ENCODE measurements around the gene UBXN1.
A peak's percentile ranks its signal among the peaks of the same experiment; 100 is the strongest.

The UBXN1 gene

GRCh38 chr11:62645946-62646824, 32.7 kb downstream of the UBXN1 start, which contains the start of gene GANAB:
GANAB (minus strand) TSS chr11:62646613; CDS start chr11:62646599, 14 bp downstream.
- peak; percentile 99 for DNase-seq (ENCODE audit: low spot score)

- DNase-seq (ENCODE audit: low spot score), result no peak
Observed at GRCh38 chr11:62645671-62645945, 33.3 kb downstream of the UBXN1 start.

GRCh38 chr11:62644220-62644619, 34.7 kb downstream of the UBXN1 start:
- no peak for DNase-seq (ENCODE audit: low spot score)

- no peak for DNase-seq (ENCODE audit: low spot score)
Observed at GRCh38 chr11:62632492-62632891, 46.4 kb downstream of the UBXN1 start.

GRCh38 chr11:62627713-62628112, 51.2 kb downstream of the UBXN1 start:
- peak; percentile 42 for DNase-seq (ENCODE audit: low spot score)
